ENCODE results near the gene COL6A5. TPM values are rescaled to one million over a fixed set of nuclear protein-coding genes. Genes with fewer than 3 reads are reported as not detected.

The COL6A5 gene
- total RNA-seq, 4 donors from 2014 or later = 0.15 to 2.1 (median 0.44) TPM

- H3K27me3 ChIP-seq = no peaks in the 10 kb centered on the region
- no peaks in the 10 kb centered on the region for H3K4me1 ChIP-seq
- H3K36me3 ChIP-seq = no peaks in the 10 kb centered on the region
- TF ChIP-seq EP300 (IDR thresholded peaks at IDR 0.05) = no peak
- TF ChIP-seq POLR2AphosphoS5 (IDR thresholded peaks at IDR 0.05) = no peak
- no peak for TF ChIP-seq POLR2A (IDR thresholded peaks at IDR 0.05)
- TF ChIP-seq, protein P1, sequence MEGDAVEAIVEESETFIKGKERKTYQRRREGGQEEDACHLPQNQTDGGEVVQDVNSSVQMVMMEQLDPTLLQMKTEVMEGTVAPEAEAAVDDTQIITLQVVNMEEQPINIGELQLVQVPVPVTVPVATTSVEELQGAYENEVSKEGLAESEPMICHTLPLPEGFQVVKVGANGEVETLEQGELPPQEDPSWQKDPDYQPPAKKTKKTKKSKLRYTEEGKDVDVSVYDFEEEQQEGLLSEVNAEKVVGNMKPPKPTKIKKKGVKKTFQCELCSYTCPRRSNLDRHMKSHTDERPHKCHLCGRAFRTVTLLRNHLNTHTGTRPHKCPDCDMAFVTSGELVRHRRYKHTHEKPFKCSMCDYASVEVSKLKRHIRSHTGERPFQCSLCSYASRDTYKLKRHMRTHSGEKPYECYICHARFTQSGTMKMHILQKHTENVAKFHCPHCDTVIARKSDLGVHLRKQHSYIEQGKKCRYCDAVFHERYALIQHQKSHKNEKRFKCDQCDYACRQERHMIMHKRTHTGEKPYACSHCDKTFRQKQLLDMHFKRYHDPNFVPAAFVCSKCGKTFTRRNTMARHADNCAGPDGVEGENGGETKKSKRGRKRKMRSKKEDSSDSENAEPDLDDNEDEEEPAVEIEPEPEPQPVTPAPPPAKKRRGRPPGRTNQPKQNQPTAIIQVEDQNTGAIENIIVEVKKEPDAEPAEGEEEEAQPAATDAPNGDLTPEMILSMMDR (IDR thresholded peaks at IDR 0.05) = no peak
- H3K9me3 ChIP-seq = no peaks in the 10 kb centered on the region
- WGBS = 72% methylated on average over 1 of the region's 1 CpG
- H3K4me3 ChIP-seq = no peak overlapping the region
- no peak overlapping the region for H3K27ac ChIP-seq
- DNase-seq (ENCODE audit: low spot score in 2 of 2) = no peak
Measured at GRCh38 chr3:130488288-130488687, 142.8 kb downstream of the COL6A5 start.

DNA sequence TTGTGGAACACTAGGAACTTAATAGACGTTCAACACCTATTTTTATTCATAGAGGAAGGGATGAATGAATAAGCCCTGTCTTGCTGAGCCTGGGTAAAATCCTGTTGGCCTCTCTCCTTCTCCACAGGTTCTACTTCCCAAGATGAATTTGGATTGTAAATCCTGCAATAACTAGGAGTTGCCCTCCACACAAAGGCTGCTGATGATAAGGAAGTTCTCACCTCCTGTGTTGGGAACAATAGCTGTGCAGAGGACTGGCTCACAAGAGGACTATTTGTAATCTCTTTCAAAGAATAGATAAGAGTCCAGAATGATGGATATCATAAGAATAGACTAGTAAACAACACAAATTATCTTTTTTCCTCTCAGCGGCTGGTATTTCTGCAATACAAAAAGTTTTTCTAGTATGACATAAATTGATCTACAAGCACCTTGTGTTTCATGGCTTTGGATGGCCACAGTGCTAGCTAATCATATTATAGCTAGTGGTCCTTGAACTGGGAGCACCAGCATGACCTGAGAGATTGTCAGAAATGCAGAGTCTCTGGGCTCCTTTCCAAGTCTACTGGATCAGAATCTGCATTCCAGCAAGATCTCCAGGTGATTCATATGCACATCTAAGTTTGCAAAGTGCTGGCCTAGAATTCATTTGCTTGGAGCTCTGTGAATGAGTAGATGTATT lies 143.4 kb downstream of the COL6A5 start:
- Histone ChIP-seq H3K4me1 (no peaks in the 10 kb centered on the region), H3K36me3 (no peaks in the 10 kb centered on the region), H3K27me3 (no peaks in the 10 kb centered on the region), H3K4me3 (no peak overlapping the region), H3K9me3 (no peaks in the 10 kb centered on the region), H3K27ac (no peak overlapping the region)
- TF ChIP-seq POLR2AphosphoS5 (IDR thresholded peaks at IDR 0.05) (no peak), POLR2A (IDR thresholded peaks at IDR 0.05) (no peak), EP300 (IDR thresholded peaks at IDR 0.05) (no peak)
- TF ChIP-seq, protein P1 (IDR thresholded peaks at IDR 0.05) = no peak
- DNase-seq (ENCODE audit: low spot score in 2 of 2) = no peak
- WGBS = 79% methylated on average over 2 of the region's 2 CpGs

DNA sequence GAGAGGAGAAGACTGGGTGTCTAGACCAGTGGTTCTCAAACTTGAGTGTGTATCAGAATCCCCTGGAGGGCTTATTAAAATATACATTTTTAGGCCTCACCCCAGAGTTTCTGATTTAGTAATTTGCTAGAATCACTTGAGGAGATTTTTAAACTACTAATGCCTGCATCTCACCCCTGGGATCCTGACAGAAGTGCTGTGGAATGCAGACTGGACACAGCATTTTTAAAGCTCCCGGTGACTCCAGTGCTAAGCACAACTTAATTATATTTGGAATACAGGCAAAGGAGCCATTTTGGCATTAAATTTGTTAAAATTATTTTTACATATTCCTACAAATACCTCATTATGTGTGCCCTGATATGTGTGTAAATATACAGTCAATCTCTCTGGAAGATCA lies 144.8 kb downstream of the COL6A5 start:
- Histone ChIP-seq H3K4me1 (no peaks in the 10 kb centered on the region), H3K9me3 (no peaks in the 10 kb centered on the region), H3K27me3 (no peaks in the 10 kb centered on the region), H3K4me3 (no peak overlapping the region), H3K27ac (no peak overlapping the region), H3K36me3 (no peaks in the 10 kb centered on the region)
- WGBS = 53% methylated on average over 1 of the region's 1 CpG
- no peak for DNase-seq (ENCODE audit: low spot score in 2 of 2)
- TF ChIP-seq, protein P1 (IDR thresholded peaks at IDR 0.05) = no peak
- TF ChIP-seq POLR2A (IDR thresholded peaks at IDR 0.05) = no peak
- no peak for TF ChIP-seq POLR2AphosphoS5 (IDR thresholded peaks at IDR 0.05)
- no peak for TF ChIP-seq EP300 (IDR thresholded peaks at IDR 0.05)

DNA sequence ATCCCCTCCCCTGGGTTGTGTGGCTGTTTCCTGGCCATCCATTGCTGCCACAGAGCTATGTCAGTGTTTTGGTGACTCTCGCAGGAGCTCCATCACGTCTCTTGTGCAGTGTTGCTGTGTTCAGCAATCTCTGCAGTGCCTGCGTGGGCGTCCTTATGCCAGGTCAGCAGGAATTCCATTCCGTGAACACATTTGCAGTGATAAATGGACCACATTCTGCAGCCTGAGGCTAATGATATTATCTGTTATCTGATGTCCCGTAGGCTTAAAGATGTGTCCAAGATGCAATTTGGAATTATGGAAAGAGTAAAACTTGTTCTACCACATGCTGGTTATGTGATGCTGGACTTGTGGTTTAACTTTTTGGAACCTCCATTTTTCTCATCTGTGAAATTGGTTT lies 146.0 kb downstream of the COL6A5 start:
- no peak overlapping the region for H3K27ac ChIP-seq
- no peaks in the 10 kb centered on the region for H3K4me1 ChIP-seq
- no peak overlapping the region for H3K4me3 ChIP-seq
- no peak for DNase-seq (ENCODE audit: low spot score in 2 of 2)
- H3K36me3 ChIP-seq = no peaks in the 10 kb centered on the region
- TF ChIP-seq EP300 (IDR thresholded peaks at IDR 0.05) (no peak), POLR2A (IDR thresholded peaks at IDR 0.05) (no peak), POLR2AphosphoS5 (IDR thresholded peaks at IDR 0.05) (no peak)
- TF ChIP-seq, protein P1 (IDR thresholded peaks at IDR 0.05) = no peak
- H3K9me3 ChIP-seq = no peaks in the 10 kb centered on the region
- H3K27me3 ChIP-seq = no peaks in the 10 kb centered on the region
- WGBS = 56% methylated on average over 6 of the region's 6 CpGs

DNA sequence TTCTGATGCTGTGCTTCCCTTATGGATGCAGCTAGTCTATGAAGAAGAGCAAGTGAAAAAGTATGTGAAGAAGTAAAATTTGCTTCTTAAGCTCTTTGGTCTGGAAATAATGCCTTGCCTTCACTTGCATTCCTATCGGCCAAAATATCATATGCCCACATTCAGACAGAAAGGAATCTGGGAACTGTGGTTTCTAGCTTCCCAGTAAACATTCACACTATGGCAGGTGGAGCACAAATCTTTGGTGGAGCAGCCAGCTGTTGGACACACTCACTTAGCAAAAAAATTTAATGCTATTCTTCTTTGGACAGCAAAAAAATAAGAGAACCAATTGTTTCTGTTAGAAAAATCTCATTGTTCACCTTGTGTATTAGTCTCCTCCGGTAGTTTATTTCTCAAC lies 159.2 kb downstream of the COL6A5 start:
- 89% methylated on average over 2 of the region's 2 CpGs for WGBS
- H3K27me3 ChIP-seq = no peaks in the 10 kb centered on the region

GRCh38 chr3:130506031-130506430 lies 160.6 kb downstream of the COL6A5 start:
- Histone ChIP-seq H3K27me3 (no peaks in the 10 kb centered on the region), H3K36me3 (no peaks in the 10 kb centered on the region), H3K27ac (no peak overlapping the region), H3K9me3 (no peaks in the 10 kb centered on the region), H3K4me1 (no peaks in the 10 kb centered on the region), H3K4me3 (no peak overlapping the region)
- no peak for DNase-seq (ENCODE audit: low spot score in 2 of 2)
- 67% methylated on average over 3 of the region's 3 CpGs for WGBS
- TF ChIP-seq POLR2AphosphoS5 (IDR thresholded peaks at IDR 0.05) = no peak
- TF ChIP-seq POLR2A (IDR thresholded peaks at IDR 0.05) = no peak
- TF ChIP-seq, protein P1 (IDR thresholded peaks at IDR 0.05) = no peak
- TF ChIP-seq EP300 (IDR thresholded peaks at IDR 0.05) = no peak

More for the DNA sequence above, 159.2 kb downstream of the COL6A5 start:
- Histone ChIP-seq H3K27ac (no peak overlapping the region), H3K36me3 (no peaks in the 10 kb centered on the region), H3K9me3 (no peaks in the 10 kb centered on the region), H3K4me3 (no peak overlapping the region), H3K4me1 (no peaks in the 10 kb centered on the region)
- no peak for TF ChIP-seq EP300 (IDR thresholded peaks at IDR 0.05)
- no peak for DNase-seq (ENCODE audit: low spot score in 2 of 2)

Data from suprapubic skin (tissue), 4 donors.